ENCODE data around the gene RARG. TPM values are rescaled to one million over a fixed set of nuclear protein-coding genes. Genes with fewer than 3 reads are reported as not detected.

Gene RARG
- total RNA-seq, 1 donor from 2014 or later: 29.8 TPM

GRCh38 chr12:53252349-53252916 lies 20.4 kb upstream of the RARG start:
- Histone ChIP-seq H3K4me3 (peak overlapping the region; percentile 72 to 93), H3K4me1 (peaks cover 0 to 24% of the 10 kb centered on the region in 2 donors), H3K36me3 (peaks cover 9 to 25% of the 10 kb centered on the region in 2 donors), H3K27ac (peak overlapping the region; percentile 79 to 91), H3K27me3 (no peaks in the 10 kb centered on the region), H3K9me3 (no peaks in the 10 kb centered on the region)
- TF ChIP-seq, protein P1, sequence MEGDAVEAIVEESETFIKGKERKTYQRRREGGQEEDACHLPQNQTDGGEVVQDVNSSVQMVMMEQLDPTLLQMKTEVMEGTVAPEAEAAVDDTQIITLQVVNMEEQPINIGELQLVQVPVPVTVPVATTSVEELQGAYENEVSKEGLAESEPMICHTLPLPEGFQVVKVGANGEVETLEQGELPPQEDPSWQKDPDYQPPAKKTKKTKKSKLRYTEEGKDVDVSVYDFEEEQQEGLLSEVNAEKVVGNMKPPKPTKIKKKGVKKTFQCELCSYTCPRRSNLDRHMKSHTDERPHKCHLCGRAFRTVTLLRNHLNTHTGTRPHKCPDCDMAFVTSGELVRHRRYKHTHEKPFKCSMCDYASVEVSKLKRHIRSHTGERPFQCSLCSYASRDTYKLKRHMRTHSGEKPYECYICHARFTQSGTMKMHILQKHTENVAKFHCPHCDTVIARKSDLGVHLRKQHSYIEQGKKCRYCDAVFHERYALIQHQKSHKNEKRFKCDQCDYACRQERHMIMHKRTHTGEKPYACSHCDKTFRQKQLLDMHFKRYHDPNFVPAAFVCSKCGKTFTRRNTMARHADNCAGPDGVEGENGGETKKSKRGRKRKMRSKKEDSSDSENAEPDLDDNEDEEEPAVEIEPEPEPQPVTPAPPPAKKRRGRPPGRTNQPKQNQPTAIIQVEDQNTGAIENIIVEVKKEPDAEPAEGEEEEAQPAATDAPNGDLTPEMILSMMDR (IDR thresholded peaks at IDR 0.05): peak in 1 of 3 experiments; percentile 33
- intact Hi-C loops (cut with DNase I): no loop called here
- no peak for DNase-seq (ENCODE audit: low spot score in 2 of 2)

DNA sequence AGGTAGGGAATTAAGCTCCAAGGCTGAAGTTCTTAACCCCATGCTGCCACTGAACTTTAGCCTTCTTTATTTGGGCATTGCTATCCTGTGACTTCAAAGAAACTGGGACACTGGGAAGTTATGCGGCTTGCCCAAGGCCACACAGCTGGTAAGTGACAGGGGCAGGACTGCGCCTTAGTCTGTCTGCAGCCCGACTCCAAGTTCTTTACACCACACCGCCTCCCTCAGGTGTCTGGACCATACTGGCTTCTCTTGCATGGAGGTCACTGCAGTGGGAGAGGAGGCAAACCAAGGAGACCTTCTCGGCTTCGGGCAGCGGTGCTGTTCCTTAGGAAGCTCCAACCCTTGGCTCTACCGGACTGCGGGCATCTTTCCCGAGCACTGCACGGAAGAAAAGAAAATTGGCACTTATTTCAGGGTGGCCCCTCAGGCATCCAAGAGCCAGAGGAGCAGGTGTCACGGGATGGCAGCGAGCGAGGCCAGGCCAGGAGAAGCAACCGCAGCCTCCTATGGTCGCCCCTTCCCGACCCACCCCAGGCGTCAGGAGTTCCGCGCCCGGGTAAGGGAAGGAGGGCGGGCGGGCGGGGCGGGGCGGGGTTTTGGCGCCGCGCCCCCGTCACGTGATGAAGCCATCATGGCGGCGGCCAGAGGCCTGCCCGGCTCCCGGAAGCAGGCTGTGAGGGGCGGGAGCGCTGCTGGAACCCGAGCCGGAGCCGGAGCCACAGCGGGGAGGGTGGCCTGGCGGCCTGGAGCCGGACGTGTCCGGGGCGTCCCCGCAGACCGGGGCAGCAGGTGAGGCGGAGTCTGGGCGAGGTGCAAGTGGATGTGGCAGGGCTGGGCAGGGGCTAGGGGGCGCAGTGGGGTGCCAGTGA lies 19.7 kb upstream of the RARG start:
- Histone ChIP-seq H3K27me3 (no peaks in the 10 kb centered on the region), H3K4me3 (peak overlapping the region; percentile 72 to 93), H3K27ac (peak overlapping the region; percentile 79 to 91), H3K4me1 (peaks cover 0 to 24% of the 10 kb centered on the region in 2 donors), H3K9me3 (no peaks in the 10 kb centered on the region), H3K36me3 (peaks cover 9 to 23% of the 10 kb centered on the region in 2 donors)
- peak; percentile 25 to 87 for DNase-seq (ENCODE audit: low spot score in 2 of 2)
- intact Hi-C loops (cut with DNase I): loop anchor here (1.0 kb wide), 2 partner anchors 19 to 38 kb away; partner anchors contain the start of gene RARG
- TF ChIP-seq, protein P1 (IDR thresholded peaks at IDR 0.05): peak; percentile 23 to 64 (median 55)

GRCh38 chr12:53245286-53245685 lies 13.3 kb upstream of the RARG start:
- intact Hi-C loops (cut with DNase I): no loop called here
- TF ChIP-seq, protein P1 (IDR thresholded peaks at IDR 0.05): no peak
- Histone ChIP-seq H3K36me3 (no peaks in the 10 kb centered on the region), H3K27me3 (no peaks in the 10 kb centered on the region), H3K9me3 (no peaks in the 10 kb centered on the region), H3K27ac (no peak overlapping the region), H3K4me3 (no peak overlapping the region), H3K4me1 (no peaks in the 10 kb centered on the region)
- DNase-seq (ENCODE audit: low spot score in 2 of 2): no peak

GRCh38 chr12:53244337-53244736 lies 12.3 kb upstream of the RARG start:
- Histone ChIP-seq H3K27ac (no peak overlapping the region), H3K27me3 (no peaks in the 10 kb centered on the region), H3K36me3 (no peaks in the 10 kb centered on the region), H3K4me3 (no peak overlapping the region), H3K4me1 (no peaks in the 10 kb centered on the region), H3K9me3 (no peaks in the 10 kb centered on the region)
- DNase-seq (ENCODE audit: low spot score in 2 of 2): no peak
- TF ChIP-seq, protein P1 (IDR thresholded peaks at IDR 0.05): no peak
- intact Hi-C loops (cut with DNase I): no loop called here

GRCh38 chr12:53241623-53242412 lies 9.8 kb upstream of the RARG start:
- H3K4me3 ChIP-seq: no peak overlapping the region
- intact Hi-C loops (cut with DNase I): no loop called here

More at GRCh38 chr12:53241623-53242412, 9.8 kb upstream of the RARG start:
- Histone ChIP-seq H3K4me1 (no peaks in the 10 kb centered on the region), H3K36me3 (no peaks in the 10 kb centered on the region), H3K27ac (no peak overlapping the region), H3K27me3 (no peaks in the 10 kb centered on the region), H3K9me3 (no peaks in the 10 kb centered on the region)
- DNase-seq (ENCODE audit: low spot score in 2 of 2): no peak
- TF ChIP-seq, protein P1 (IDR thresholded peaks at IDR 0.05): no peak

Measured in ascending aorta (tissue), 2 donors.